HepG2 (cell line): Measurements from ENCODE around the gene ASIC3. TPM values are rescaled to one million over a fixed set of nuclear protein-coding genes. Genes with fewer than 3 reads are reported as not detected.

Experiments
- ATAC-seq: fragments of 200-7000 bp; cut with Tn5 transposase; 3 replicates; pipeline ENCODE4 v1.9.1; 2020; ENCODE audit warnings: mild to moderate bottlenecking, moderate library complexity
- BruUV-seq: library from RNA; stranded (reverse); fragments of 400-500 nt; replicated peaks from 2 replicates; lab custom pipeline; 2021; lab: Mats Ljungman, UMichigan
- CTCF ChIA-PET: fragments of 300-600 bp; formaldehyde crosslinking; extraction: SDS; loops from one replicate; lab custom pipeline; 2021; ENCODE audit warnings: low total read pairs, inconsistent platforms, low intra/inter-chr PET ratio; lab: Yijun Ruan, JAX
- POLR2A ChIA-PET: fragments of 350-600 bp; sonication (Branson Sonifier 250); formaldehyde crosslinking; loops from one replicate; lab custom pipeline; 2020; ENCODE audit warnings: antibody characterized with exemption, inconsistent platforms; lab: Yijun Ruan, JAX
- DNase-seq: peaks from one replicate; pipeline ENCODE4 v3.0.0-alpha.2; 2015; ENCODE audit warnings: low spot score
- FAIRE-seq: peaks from 3 replicates; lab custom pipeline; 2011; peaks lifted over from hg19 to GRCh38; lab: Jason Lieb, UNC
- H2AFZ ChIP-seq: one replicate; pipeline ENCODE4 v1.6.1; 2011; ENCODE audit warnings: low read length, inconsistent platforms
- H3K27ac ChIP-seq: fragments of 300-600 bp; 3 replicates; pipeline ENCODE4 v1.8.0; 2011; ENCODE audit warnings: mixed run types, mild to moderate bottlenecking, mixed read lengths, low read length, inconsistent platforms; ENCODE audit not compliant: insufficient read depth; ENCODE audit errors: extremely low read length
- H3K27me3 ChIP-seq, 2 experiments: fragments of 200-600 bp in 1 of 2; 2 replicates in 1 of 2; 3 replicates in 1 of 2; pipeline versions ENCODE4 v1.6.0 to v1.8.0; 2011; ENCODE audit warnings: low read length in 2 of 2, mild to moderate bottlenecking in 2 of 2, moderate library complexity in 2 of 2, inconsistent platforms in 1 of 2; ENCODE audit not compliant: insufficient read depth in 2 of 2, control insufficient read depth in 1 of 2
- H3K36me3 ChIP-seq, 2 experiments: fragments of 200-600 bp in 1 of 2; replicated peaks in 1 of 2; 2 replicates in 1 of 2; 3 replicates in 1 of 2; pipeline versions ENCODE4 v1.5.1 to v1.8.0; 2011; ENCODE audit warnings: low read length in 2 of 2, inconsistent platforms in 1 of 2; ENCODE audit not compliant: insufficient read depth in 2 of 2, control insufficient read depth in 1 of 2
- H3K4me1 ChIP-seq: 2 replicates; pipeline ENCODE4 v1.5.1; 2012; ENCODE audit warnings: low read length, inconsistent platforms; ENCODE audit not compliant: insufficient read depth
- H3K4me2 ChIP-seq: 2 replicates; pipeline ENCODE4 v1.6.0; 2011; ENCODE audit warnings: low read depth, low read length, inconsistent platforms
- H3K4me3 ChIP-seq, 3 experiments: fragments of 200-600 bp in 1 of 3; sonication (generic), shearing (Covaris generic) in 1 of 3; replicated peaks in 1 of 3; 2 replicates each; pipeline ENCODE4 v1.5.1; 2011 to 2016; ENCODE audit warnings: low read length in 3 of 3, inconsistent platforms in 2 of 3, low read depth in 2 of 3, mild to moderate bottlenecking in 2 of 3, control low read depth in 1 of 3, mixed read lengths in 1 of 3; ENCODE audit not compliant: insufficient read depth in 1 of 3
- H3K79me2 ChIP-seq: one replicate; pipeline ENCODE4 v1.6.1; 2011; ENCODE audit warnings: low read length, inconsistent platforms; ENCODE audit not compliant: insufficient read depth
- H3K9ac ChIP-seq: 2 replicates; pipeline ENCODE4 v1.6.0; 2011; ENCODE audit warnings: mild to moderate bottlenecking, low read depth, low read length, inconsistent platforms; ENCODE audit not compliant: insufficient read depth
- H3K9me3 ChIP-seq: 2 replicates; pipeline ENCODE4 v1.5.1; 2012; ENCODE audit warnings: mild to moderate bottlenecking, low read length
- H4K20me1 ChIP-seq: 2 replicates; pipeline ENCODE4 v1.6.0; 2011; ENCODE audit warnings: inconsistent platforms, mild to moderate bottlenecking, low read length, moderate library complexity; ENCODE audit not compliant: insufficient read depth
- FLYWCH1 ChIP-seq: sonication (generic); formaldehyde crosslinking; IDR thresholded peaks from 2 replicates; pipeline ENCODE4 v1.8.1; 2023; ENCODE audit warnings: mild to moderate bottlenecking, missing genetic modification reagents
- UBTF ChIP-seq: sonication (generic); formaldehyde crosslinking; IDR thresholded peaks from 2 replicates; pipeline ENCODE4 v1.4.0; 2020; ENCODE audit warnings: mild to moderate bottlenecking, missing genetic modification reagents
- ZNF678 ChIP-seq: sonication (generic); formaldehyde crosslinking; IDR thresholded peaks from 2 replicates; pipeline ENCODE4 v1.4.0; 2020; ENCODE audit warnings: mild to moderate bottlenecking, missing genetic modification reagents
- WGBS: methylation state at CpG from one replicate; pipeline ENCODE4 v1.1.6; 2017; ENCODE audit warnings: low lambda C conversion rate; 5-methylcytosine and 5-hydroxymethylcytosine counted together
- in situ Hi-C: cut with HindIII; loops from 2 replicates; pipeline ENCODE4 v1.10.0; 2017; ENCODE audit warnings: low pct_unique_long_range_greater_than_20kb; ENCODE audit not compliant: extremely low pct_ligation_motif_present
- intact Hi-C: fragments of 100-400 bp; cut with micrococcal nuclease; formaldehyde crosslinking; loops from one replicate; pipeline ENCODE4 v1.10.0; 2022; ENCODE audit not compliant: unreplicated experiment
- polyA plus RNA-seq, 8 experiments: library from polyadenylated mRNA; depleted of rRNA in 3 of 8; stranded (reverse) in 7 of 8; unstranded in 1 of 8; fragments of >200 nt; fragmentation: Illumina TruSeq in 4 of 8; extraction: Trizol in 4 of 8; gene quantifications; 2 replicates each; pipeline versions ENCODE4 v1.2.1 to v1.2.3, GENCODE V29; 2011 to 2016; ENCODE audit warnings: low read depth in 4 of 8, missing spikeins in 1 of 8, mixed read lengths in 1 of 8; ENCODE audit not compliant: insufficient read depth in 1 of 8
- total RNA-seq, 5 experiments: library from RNA; depleted of rRNA; stranded (reverse); fragments of >200 nt; fragmentation: Illumina TruSeq; extraction: Trizol; gene quantifications; 2 replicates each; pipeline ENCODE4 v1.2.3, GENCODE V29; 2016; ENCODE audit warnings: low read depth in 1 of 5
- TF ChIP-seq, protein P1 (sequence below): sonication (generic); formaldehyde crosslinking; IDR thresholded peaks from 2 replicates; pipeline ENCODE4 v1.4.0; 2020; ENCODE audit warnings: missing genetic modification reagents

Gene ASIC3
- total and polyA plus RNA-seq, 2 of the 13 experiments (the other 11 are each of a cell fraction or from before 2014, with no cell fraction given): 0.51 TPM; not detected in 1

- BruUV-seq: no TSS peak
- Histone ChIP-seq H3K9me3 (no peaks in the 10 kb centered on the region), H2AFZ (no peak overlapping the region), H3K9ac (no peak overlapping the region), H4K20me1 (no peaks in the 10 kb centered on the region), H3K36me3 (no peaks in the 10 kb centered on the region; a peak in 1 of 5 replicates), H3K4me3 (peak overlapping the region in 1 of 3 experiments; percentile 70; a peak in 1 of 6 replicates), H3K4me2 (no peak overlapping the region), H3K27ac (no peak overlapping the region), H3K4me1 (peaks cover 53% of the 10 kb centered on the region)
- CTCF ChIA-PET: interaction anchor here (1.3 kb wide), 1 partner anchor 33 kb away, joined by 3 read pairs; no protein-coding TSS in a partner anchor
- no peak for FAIRE-seq
- POLR2A ChIA-PET: interaction anchor here (1.3 to 1.4 kb wide), 2 partner anchors 9 to 10 kb away, joined by 4 to 6 read pairs; partner anchors contain the start of gene ABCB8
- 0% methylated on average over 1 of the region's 20 CpGs for WGBS
- in situ Hi-C loops: no loop called here
- DNase-seq: no peak
- no peak for TF ChIP-seq ZNF678
- TF ChIP-seq, protein P1, sequence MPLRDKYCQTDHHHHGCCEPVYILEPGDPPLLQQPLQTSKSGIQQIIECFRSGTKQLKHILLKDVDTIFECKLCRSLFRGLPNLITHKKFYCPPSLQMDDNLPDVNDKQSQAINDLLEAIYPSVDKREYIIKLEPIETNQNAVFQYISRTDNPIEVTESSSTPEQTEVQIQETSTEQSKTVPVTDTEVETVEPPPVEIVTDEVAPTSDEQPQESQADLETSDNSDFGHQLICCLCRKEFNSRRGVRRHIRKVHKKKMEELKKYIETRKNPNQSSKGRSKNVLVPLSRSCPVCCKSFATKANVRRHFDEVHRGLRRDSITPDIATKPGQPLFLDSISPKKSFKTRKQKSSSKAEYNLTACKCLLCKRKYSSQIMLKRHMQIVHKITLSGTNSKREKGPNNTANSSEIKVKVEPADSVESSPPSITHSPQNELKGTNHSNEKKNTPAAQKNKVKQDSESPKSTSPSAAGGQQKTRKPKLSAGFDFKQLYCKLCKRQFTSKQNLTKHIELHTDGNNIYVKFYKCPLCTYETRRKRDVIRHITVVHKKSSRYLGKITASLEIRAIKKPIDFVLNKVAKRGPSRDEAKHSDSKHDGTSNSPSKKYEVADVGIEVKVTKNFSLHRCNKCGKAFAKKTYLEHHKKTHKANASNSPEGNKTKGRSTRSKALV (CRISPR knock-in tag): 0 out of 2 replicates have a peak, but pooled peaks have one; percentile 15
- TF ChIP-seq, all 625 proteins: peak for 1
- intact Hi-C loops: no loop called here
- Histone ChIP-seq H3K27me3 (peaks cover 14 to 55% of the 10 kb centered on the region in 2 experiments), H3K79me2 (no peaks in the 10 kb centered on the region)
- ATAC-seq: no peak
Measured at GRCh38 chr7:151019130-151019447, 29.2 kb upstream of the ASIC3 start.

DNA sequence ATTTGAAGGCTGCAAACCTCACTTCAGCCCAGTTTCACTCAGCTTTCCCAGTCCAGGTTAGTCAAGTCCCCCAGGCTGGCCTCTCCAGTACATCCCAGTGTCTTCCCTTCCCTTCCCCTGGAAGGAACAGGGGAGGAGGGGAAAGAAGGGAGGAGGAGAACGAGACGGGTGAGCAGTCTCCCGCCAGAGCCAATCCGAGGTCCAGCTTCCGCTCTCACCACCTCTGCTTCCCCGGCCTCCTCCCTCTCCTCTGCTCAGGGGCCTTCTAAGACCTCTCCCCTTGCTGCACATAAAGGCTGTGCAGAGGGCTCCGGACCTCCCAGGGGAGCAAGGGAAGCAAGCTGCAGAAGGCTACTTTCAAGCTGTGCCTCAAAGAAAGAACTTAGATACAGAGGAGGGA is 28.1 kb upstream of the ASIC3 start:
- ATAC-seq (peak; percentile 8; the same call in 1 of the 3 replicates), DNase-seq (no peak), FAIRE-seq (no peak)
- no peak overlapping the region for H3K9ac ChIP-seq
- H3K27ac ChIP-seq: no peak overlapping the region
- in situ Hi-C loops: no loop called here
- H4K20me1 ChIP-seq: no peaks in the 10 kb centered on the region
- no peak overlapping the region for H3K4me3 ChIP-seq
- TF ChIP-seq FLYWCH1 (CRISPR knock-in tag) (no peak), UBTF (CRISPR knock-in tag) (0 out of 2 replicates have a peak, but pooled peaks have one; percentile 16)
- TF ChIP-seq, all 625 proteins: peak for 1
- BruUV-seq: no TSS peak
- peaks cover 14 to 64% of the 10 kb centered on the region in 2 experiments for H3K27me3 ChIP-seq
- H3K9me3 ChIP-seq: no peaks in the 10 kb centered on the region
- H3K36me3 ChIP-seq: no peaks in the 10 kb centered on the region
- no peaks in the 10 kb centered on the region for H3K79me2 ChIP-seq
- 19% methylated on average over 7 of the region's 7 CpGs for WGBS
- ChIA-PET CTCF (no interaction called here), POLR2A (interaction anchor here (1.3 to 1.4 kb wide), 2 partner anchors 8 to 11 kb away, joined by 4 to 6 read pairs; partner anchors contain the start of gene ABCB8)
- H2AFZ ChIP-seq: no peak overlapping the region
- H3K4me1 ChIP-seq: peaks cover 53% of the 10 kb centered on the region
- intact Hi-C loops: loop anchor here (10.0 kb wide), 1 partner anchor 1405 kb away; no protein-coding TSS in a partner anchor
- H3K4me2 ChIP-seq: no peak overlapping the region; the same call in 1 of the 2 replicates
